ENCODE data around the gene FETUB. TPM values are rescaled to one million over a fixed set of nuclear protein-coding genes. Genes with fewer than 3 reads are reported as not detected.
"Not testable (repeated sequence)": the region's sequence is repeated elsewhere in the genome, so short reads cannot be mapped to it uniquely, and the experiment has no call there.

The FETUB gene
- total RNA-seq, 1 donor from 2014 or later: not detected

DNA sequence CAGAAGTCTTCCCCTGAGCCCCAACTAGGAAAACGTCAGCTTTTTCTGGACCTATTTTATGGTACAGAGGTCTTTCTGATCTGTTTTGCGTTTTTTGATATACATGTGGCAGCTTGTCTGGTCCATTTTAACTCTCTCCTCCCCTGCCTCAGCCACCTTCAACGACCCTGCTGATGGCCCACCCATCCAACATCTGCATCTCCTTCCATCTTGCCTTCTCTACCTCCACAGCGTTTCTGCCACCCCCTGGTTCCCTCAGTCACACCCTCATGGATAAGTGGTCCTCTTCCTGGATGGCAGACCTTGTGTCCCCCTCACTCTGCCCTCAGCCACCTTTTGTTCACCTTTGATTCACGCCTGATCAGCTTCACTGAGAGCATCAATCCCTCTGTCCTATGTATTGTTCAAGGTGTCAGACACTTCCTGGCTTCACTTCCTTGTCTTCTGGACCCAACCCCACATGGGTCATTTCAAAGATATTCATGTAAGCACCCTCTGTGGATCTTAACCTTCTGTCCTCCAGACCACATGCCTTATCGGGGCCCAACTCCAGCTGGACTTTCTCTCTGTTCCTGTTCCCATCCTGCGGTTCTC, 13.8 kb upstream of the FETUB start:
- TF ChIP-seq, protein P1, sequence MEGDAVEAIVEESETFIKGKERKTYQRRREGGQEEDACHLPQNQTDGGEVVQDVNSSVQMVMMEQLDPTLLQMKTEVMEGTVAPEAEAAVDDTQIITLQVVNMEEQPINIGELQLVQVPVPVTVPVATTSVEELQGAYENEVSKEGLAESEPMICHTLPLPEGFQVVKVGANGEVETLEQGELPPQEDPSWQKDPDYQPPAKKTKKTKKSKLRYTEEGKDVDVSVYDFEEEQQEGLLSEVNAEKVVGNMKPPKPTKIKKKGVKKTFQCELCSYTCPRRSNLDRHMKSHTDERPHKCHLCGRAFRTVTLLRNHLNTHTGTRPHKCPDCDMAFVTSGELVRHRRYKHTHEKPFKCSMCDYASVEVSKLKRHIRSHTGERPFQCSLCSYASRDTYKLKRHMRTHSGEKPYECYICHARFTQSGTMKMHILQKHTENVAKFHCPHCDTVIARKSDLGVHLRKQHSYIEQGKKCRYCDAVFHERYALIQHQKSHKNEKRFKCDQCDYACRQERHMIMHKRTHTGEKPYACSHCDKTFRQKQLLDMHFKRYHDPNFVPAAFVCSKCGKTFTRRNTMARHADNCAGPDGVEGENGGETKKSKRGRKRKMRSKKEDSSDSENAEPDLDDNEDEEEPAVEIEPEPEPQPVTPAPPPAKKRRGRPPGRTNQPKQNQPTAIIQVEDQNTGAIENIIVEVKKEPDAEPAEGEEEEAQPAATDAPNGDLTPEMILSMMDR (conservative IDR thresholded peaks at IDR 0.05): no peak
- no peaks in the 10 kb centered on the region for H3K4me1 Mint-ChIP-seq (ENCODE audit: unreplicated experiment)
- no peaks in the 10 kb centered on the region for H3K36me3 Mint-ChIP-seq
- peaks cover 26% of the 10 kb centered on the region for H3K27me3 Mint-ChIP-seq
- no peaks in the 10 kb centered on the region for H3K9me3 Mint-ChIP-seq
- DNase-seq (ENCODE audit: extremely low spot score, unreplicated experiment): no peak
- no peak overlapping the region for H3K4me3 Mint-ChIP-seq
- H3K27ac Mint-ChIP-seq: no peak overlapping the region

DNA sequence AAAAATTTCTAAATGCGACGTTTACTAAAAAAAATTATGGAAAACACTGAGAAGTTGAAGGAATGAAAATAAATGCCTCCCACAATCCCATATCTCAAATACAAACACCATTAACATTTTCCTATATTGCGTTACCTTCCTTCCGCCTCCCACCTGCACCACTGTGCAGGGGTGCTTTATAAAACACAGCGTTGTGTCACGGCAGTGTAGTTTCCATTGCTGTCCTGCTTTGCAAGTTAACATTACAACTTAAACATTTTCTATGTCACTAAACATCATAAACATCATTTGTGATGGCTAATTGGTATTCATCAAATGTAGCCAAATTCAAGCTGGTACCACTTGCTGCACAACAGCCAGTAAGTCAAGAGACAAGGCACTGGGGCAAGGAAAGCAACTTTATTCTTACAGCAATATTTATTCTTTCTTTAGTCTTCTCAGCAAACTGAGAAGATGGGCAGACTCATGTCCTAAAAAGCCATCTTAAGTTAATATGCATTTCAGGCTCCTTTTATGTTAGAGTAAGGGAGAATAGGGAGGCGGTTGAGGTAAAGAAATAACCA, 12.3 kb upstream of the FETUB start:
- Mint-ChIP-seq H3K27me3 (peaks cover 20% of the 10 kb centered on the region), H3K9me3 (no peaks in the 10 kb centered on the region), H3K27ac (no peak overlapping the region), H3K36me3 (no peaks in the 10 kb centered on the region), H3K4me1 (ENCODE audit: unreplicated experiment) (no peaks in the 10 kb centered on the region), H3K4me3 (no peak overlapping the region)
- TF ChIP-seq, protein P1 (conservative IDR thresholded peaks at IDR 0.05): no peak
- DNase-seq (ENCODE audit: extremely low spot score, unreplicated experiment): no peak

DNA sequence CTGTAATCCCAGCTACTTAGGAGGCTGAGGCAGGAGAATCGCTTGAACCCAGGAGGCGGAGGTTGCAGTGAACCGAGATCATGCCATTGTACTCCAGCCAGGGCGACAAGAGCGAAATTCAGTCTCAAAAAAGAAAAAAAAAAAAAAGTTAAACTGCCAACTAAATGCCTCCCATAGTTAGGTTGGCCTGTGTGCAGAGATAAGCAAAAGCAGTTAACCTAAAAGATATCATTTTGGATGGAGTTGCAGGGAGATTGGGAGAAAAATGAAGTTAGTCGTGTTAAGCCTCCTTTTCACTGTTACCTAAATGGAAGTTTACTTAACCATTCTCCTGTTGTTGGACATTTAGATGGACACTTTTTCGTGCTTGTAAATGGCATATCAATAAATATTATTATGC, 11.4 kb upstream of the FETUB start:
- Mint-ChIP-seq H3K4me1 (ENCODE audit: unreplicated experiment) (no peaks in the 10 kb centered on the region), H3K9me3 (no peaks in the 10 kb centered on the region), H3K27ac (no peak overlapping the region), H3K36me3 (no peaks in the 10 kb centered on the region), H3K27me3 (peaks cover 20% of the 10 kb centered on the region), H3K4me3 (no peak overlapping the region)
- TF ChIP-seq, protein P1 (conservative IDR thresholded peaks at IDR 0.05): no peak
- no peak for DNase-seq (ENCODE audit: extremely low spot score, unreplicated experiment)

DNA sequence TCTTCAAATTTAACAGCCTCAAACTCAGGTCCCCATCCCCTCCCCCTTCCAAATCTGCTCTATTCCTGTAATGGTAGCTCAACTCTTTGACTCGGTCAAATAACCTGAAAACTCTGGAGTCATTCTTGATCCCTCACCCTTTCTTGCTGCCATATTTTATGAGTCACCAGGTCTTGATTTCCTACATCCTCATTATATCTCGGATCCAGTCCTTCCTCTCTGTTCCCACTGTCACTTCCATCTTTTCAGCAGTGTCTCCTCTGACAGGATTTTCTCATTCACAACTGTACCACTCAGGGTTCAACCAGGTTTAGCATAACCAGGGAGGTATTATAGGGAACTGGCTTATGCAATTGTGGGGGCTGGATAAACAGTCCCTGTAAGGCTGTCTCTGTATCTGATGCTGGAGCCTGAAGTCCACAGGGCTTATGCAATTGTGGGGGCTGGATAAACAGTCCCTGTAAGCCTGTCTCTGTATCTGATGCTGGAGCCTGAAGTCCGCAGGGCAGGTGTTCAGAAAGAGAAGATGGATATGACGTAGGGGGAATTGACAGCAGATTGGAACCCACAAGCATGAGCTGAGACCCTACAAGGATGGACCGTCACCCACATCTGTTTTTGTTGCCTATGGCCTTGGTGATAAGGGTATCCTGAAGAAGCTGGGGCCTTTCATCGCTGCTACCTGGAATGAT, 9.1 kb upstream of the FETUB start:
- Mint-ChIP-seq H3K27me3 (peaks cover 25% of the 10 kb centered on the region), H3K9me3 (no peaks in the 10 kb centered on the region), H3K4me3 (no peak overlapping the region), H3K36me3 (no peaks in the 10 kb centered on the region), H3K4me1 (ENCODE audit: unreplicated experiment) (no peaks in the 10 kb centered on the region), H3K27ac (no peak overlapping the region)
- TF ChIP-seq, protein P1 (conservative IDR thresholded peaks at IDR 0.05): no peak
- no peak for DNase-seq (ENCODE audit: extremely low spot score, unreplicated experiment)

DNA sequence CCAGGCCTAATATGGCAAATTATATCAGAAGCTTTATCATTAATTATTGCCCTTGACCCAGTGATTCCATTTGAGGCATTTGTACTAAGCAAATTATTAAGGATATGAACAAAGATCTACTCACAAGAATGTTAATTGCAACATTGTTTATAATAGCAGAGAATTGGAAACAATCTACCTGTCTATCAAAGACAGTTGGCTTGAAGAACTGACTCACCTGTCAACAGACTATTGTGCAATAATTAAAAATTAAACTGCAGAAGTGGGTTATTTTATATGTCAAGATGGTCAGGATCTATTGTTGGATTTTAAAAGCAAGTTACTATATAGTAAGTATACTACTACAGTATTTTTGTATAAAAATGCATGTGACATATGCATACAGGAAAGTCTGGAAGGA, 6.7 kb upstream of the FETUB start:
- DNase-seq (ENCODE audit: extremely low spot score, unreplicated experiment): no peak
- Mint-ChIP-seq H3K9me3 (no peaks in the 10 kb centered on the region), H3K36me3 (no peaks in the 10 kb centered on the region), H3K4me1 (ENCODE audit: unreplicated experiment) (no peaks in the 10 kb centered on the region), H3K27me3 (peaks cover 36% of the 10 kb centered on the region), H3K4me3 (no peak overlapping the region), H3K27ac (no peak overlapping the region)
- TF ChIP-seq, protein P1 (conservative IDR thresholded peaks at IDR 0.05): no peak

DNA sequence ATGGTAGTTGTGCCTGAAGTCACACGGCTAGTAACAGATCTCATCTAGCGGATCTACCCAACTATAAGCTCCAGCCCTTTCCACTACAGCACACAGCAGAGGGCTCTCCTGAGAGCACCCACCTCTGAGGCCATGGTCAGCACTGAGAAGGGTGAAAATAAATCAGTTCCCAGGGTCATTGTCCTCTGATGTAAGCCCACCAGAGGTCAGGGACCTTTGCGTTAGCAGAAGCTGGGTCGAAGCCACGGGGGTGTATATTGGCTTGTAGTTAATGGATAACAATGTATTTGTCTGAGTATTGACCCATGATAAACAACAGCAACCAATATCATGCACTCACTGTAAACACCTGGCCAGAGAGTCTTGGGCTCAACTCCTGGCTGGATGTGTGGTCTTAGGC, 6.0 kb upstream of the FETUB start:
- H3K36me3 Mint-ChIP-seq; H3K4me1 Mint-ChIP-seq (ENCODE audit: unreplicated experiment); DNase-seq (ENCODE audit: extremely low spot score, unreplicated experiment); H3K9me3 Mint-ChIP-seq; H3K27ac Mint-ChIP-seq; H3K4me3 Mint-ChIP-seq: not testable (repeated sequence)
- peaks cover 41% of the 10 kb centered on the region for H3K27me3 Mint-ChIP-seq
